ENCODE data around the gene OXA1L. TPM values are rescaled to one million over a fixed set of nuclear protein-coding genes. Genes with fewer than 3 reads are reported as not detected.

Gene OXA1L
- total RNA-seq, 1 experiment from 2014 or later, result 138 TPM

- Mint-ChIP-seq H3K4me3 (no peak overlapping the region), H3K9me3 (no peaks in the 10 kb centered on the region), H3K27ac (no peak overlapping the region), H3K4me1 (peaks cover 11% of the 10 kb centered on the region), H3K36me3 (no peaks in the 10 kb centered on the region), H3K27me3 (ENCODE audit: low read depth) (no peaks in the 10 kb centered on the region)
- CTCF ChIA-PET, result interaction anchor here (0.6 to 1.3 kb wide), 2 partner anchors 128 to 245 kb away, joined by 3 read pairs; partner anchors contain the start of gene PRMT5
- TF ChIP-seq ATF2 (CRISPR knock-in tag; IDR thresholded peaks at IDR 0.05; ENCODE audit: borderline replicate concordance, low read depth), result no peak
- no peak for TF ChIP-seq CREM (CRISPR knock-in tag; IDR thresholded peaks at IDR 0.05)
- no peak for TF ChIP-seq PREB (CRISPR knock-in tag; IDR thresholded peaks at IDR 0.05; ENCODE audit: borderline replicate concordance)
- no peak for TF ChIP-seq ZNF532 (CRISPR knock-in tag; IDR thresholded peaks at IDR 0.05; ENCODE audit: borderline replicate concordance)
- no peak for TF ChIP-seq ZBTB43 (CRISPR knock-in tag; IDR thresholded peaks at IDR 0.05)
- TF ChIP-seq ZNF263 (CRISPR knock-in tag; IDR thresholded peaks at IDR 0.05; ENCODE audit: low read depth), result no peak
- no peak for TF ChIP-seq IRF2 (CRISPR knock-in tag; IDR thresholded peaks at IDR 0.05; ENCODE audit: borderline replicate concordance, low read depth)
- no peak for TF ChIP-seq ATF1 (CRISPR knock-in tag; IDR thresholded peaks at IDR 0.05)
- TF ChIP-seq ZBTB21 (CRISPR knock-in tag; IDR thresholded peaks at IDR 0.05; ENCODE audit: borderline replicate concordance), result no peak
- TF ChIP-seq HMGA2 (CRISPR knock-in tag; IDR thresholded peaks at IDR 0.05), result no peak
- TF ChIP-seq ZNF396 (CRISPR knock-in tag; IDR thresholded peaks at IDR 0.05; ENCODE audit: borderline replicate concordance), result no peak
- no peak for TF ChIP-seq GTF2I (CRISPR knock-in tag; conservative IDR thresholded peaks at IDR 0.05)
- TF ChIP-seq ZNF219 (CRISPR knock-in tag; IDR thresholded peaks at IDR 0.05; ENCODE audit: borderline replicate concordance), result no peak
- ATAC-seq (no peak), DNase-seq (ENCODE audit: low spot score) (no peak)
- POLR2A ChIA-PET, result no interaction called here
Observed at GRCh38 chr14:22801716-22802115, 35.2 kb downstream of the OXA1L start.

GRCh38 chr14:22802860-22803686 lies 36.6 kb downstream of the OXA1L start:
- no peaks in the 10 kb centered on the region for H3K27me3 Mint-ChIP-seq (ENCODE audit: low read depth)
- DNase-seq (ENCODE audit: low spot score) (no peak), ATAC-seq (no peak)
- no peaks in the 10 kb centered on the region for H3K9me3 Mint-ChIP-seq
- H3K27ac Mint-ChIP-seq, result no peak overlapping the region
- TF ChIP-seq NFYB (CRISPR knock-in tag; conservative IDR thresholded peaks at IDR 0.05; ENCODE audit: low read depth) (no peak), ZNF121 (CRISPR knock-in tag; IDR thresholded peaks at IDR 0.05) (no peak)
- POLR2A ChIA-PET, result no interaction called here
- H3K36me3 Mint-ChIP-seq, result no peaks in the 10 kb centered on the region
- H3K4me1 Mint-ChIP-seq, result peaks cover 8% of the 10 kb centered on the region
- CTCF ChIA-PET, result no interaction called here
- H3K4me3 Mint-ChIP-seq, result no peak overlapping the region

Measured in WTC11 (cell line).